IMR-90 (cell line): ENCODE results near the gene CDC26. TPM values are rescaled to one million over a fixed set of nuclear protein-coding genes. Genes with fewer than 3 reads are reported as not detected.
A peak's percentile ranks its signal among the peaks of the same experiment; 100 is the strongest.

Source experiments
- ATAC-seq: fragments of 200-7000 bp; cut with Tn5 transposase; 2 replicates; pipeline ENCODE4 v1.9.1; 2020; ENCODE audit warnings: low read depth, mild to moderate bottlenecking, moderate library complexity
- BruUV-seq: library from RNA; stranded (reverse); fragments of 400-500 nt; replicated peaks from 2 replicates; lab custom pipeline; 2021; lab: Mats Ljungman, UMichigan
- CTCF ChIA-PET: fragments of 300-600 bp; formaldehyde crosslinking; extraction: SDS; loops from one replicate; lab custom pipeline; 2021; ENCODE audit warnings: antibody characterized with exemption; lab: Yijun Ruan, JAX
- POLR2A ChIA-PET: fragments of 300-600 bp; sonication (Branson Sonifier 250); formaldehyde crosslinking; loops from one replicate; lab custom pipeline; 2022; ENCODE audit warnings: antibody characterized with exemption; ENCODE audit not compliant: unreplicated experiment; lab: Charles Lee
- DNase-seq: peaks from one replicate; pipeline ENCODE4 v3.0.0; 2013
- H2AFZ ChIP-seq: replicated peaks from 2 replicates; pipeline ENCODE3; 2013; ENCODE audit warnings: low read length, mild to moderate bottlenecking; ENCODE audit not compliant: poor library complexity
- H2AK5ac ChIP-seq: 2 replicates; pipeline ENCODE4 v1.6.1; 2013; ENCODE audit warnings: low read depth, low read length, inconsistent platforms
- H2AK9ac ChIP-seq: replicated peaks from 2 replicates; pipeline ENCODE3; 2013; ENCODE audit warnings: mild to moderate bottlenecking, low read depth, low read length, moderate library complexity; ENCODE audit not compliant: poor library complexity
- H2BK120ac ChIP-seq: 2 replicates; pipeline ENCODE4 v1.6.1; 2013; ENCODE audit warnings: low read depth, low read length, inconsistent platforms
- H2BK15ac ChIP-seq: 3 replicates; pipeline ENCODE4 v1.6.1; 2013; ENCODE audit warnings: low read depth, low read length, inconsistent platforms
- H2BK20ac ChIP-seq: 2 replicates; pipeline ENCODE4 v1.6.1; 2013; ENCODE audit warnings: low read depth, mild to moderate bottlenecking, inconsistent platforms, low read length, moderate library complexity
- H2BK5ac ChIP-seq: 2 replicates; pipeline ENCODE4 v1.6.1; 2013; ENCODE audit warnings: mild to moderate bottlenecking, low read depth, low read length, inconsistent platforms; ENCODE audit not compliant: poor library complexity, severe bottlenecking
- H3K14ac ChIP-seq: replicated peaks from 2 replicates; pipeline ENCODE4 v1.6.1; 2013; ENCODE audit warnings: low read depth, low read length, inconsistent platforms
- H3K18ac ChIP-seq: 2 replicates; pipeline ENCODE4 v1.6.1; 2013; ENCODE audit warnings: low read depth, low read length, control low read depth
- H3K23ac ChIP-seq: 2 replicates; pipeline ENCODE4 v1.6.1; 2013; ENCODE audit warnings: low read depth, low read length, inconsistent platforms
- H3K27ac ChIP-seq: 2 replicates; pipeline ENCODE4 v1.5.1; 2013; ENCODE audit warnings: mild to moderate bottlenecking, control low read depth, low read length; ENCODE audit not compliant: insufficient read depth
- H3K27me3 ChIP-seq: 2 replicates; pipeline ENCODE4 v1.6.1; 2013; ENCODE audit warnings: low read length; ENCODE audit not compliant: control insufficient read depth, insufficient read depth
- H3K36me3 ChIP-seq: 2 replicates; pipeline ENCODE4 v1.6.1; 2013; ENCODE audit warnings: low read length, mixed read lengths; ENCODE audit not compliant: control insufficient read depth, insufficient read depth
- H3K4ac ChIP-seq: 2 replicates; pipeline ENCODE4 v1.6.1; 2013; ENCODE audit warnings: low read depth, low read length, inconsistent platforms
- H3K4me1 ChIP-seq: 2 replicates; pipeline ENCODE4 v1.6.1; 2013; ENCODE audit warnings: low read length, mixed read lengths; ENCODE audit not compliant: control insufficient read depth, insufficient read depth
- H3K4me2 ChIP-seq: 2 replicates; pipeline ENCODE4 v1.6.1; 2013; ENCODE audit warnings: low read depth, mild to moderate bottlenecking, control low read depth, low read length, moderate library complexity
- H3K4me3 ChIP-seq: 2 replicates; pipeline ENCODE4 v1.5.1; 2013; ENCODE audit warnings: low read depth, mild to moderate bottlenecking, control low read depth, low read length, moderate library complexity; ENCODE audit not compliant: insufficient read depth
- H3K56ac ChIP-seq: 2 replicates; pipeline ENCODE4 v1.6.1; 2013; ENCODE audit warnings: low read length, inconsistent platforms; ENCODE audit not compliant: insufficient read depth; ENCODE audit errors: extremely low read depth
- H3K79me1 ChIP-seq, 2 experiments: 2 replicates each; pipeline ENCODE4 v1.6.1; 2013; ENCODE audit warnings: low read length in 2 of 2, inconsistent platforms in 1 of 2, low read depth in 1 of 2
- H3K9ac ChIP-seq: 2 replicates; pipeline ENCODE4 v1.6.1; 2013; ENCODE audit warnings: low read depth, low read length, control low read depth
- H3K9me1 ChIP-seq: 2 replicates; pipeline ENCODE4 v1.6.1; 2013; ENCODE audit warnings: low read length, inconsistent platforms; ENCODE audit not compliant: insufficient read depth
- H3K9me3 ChIP-seq: 2 replicates; pipeline ENCODE4 v1.6.1; 2013; ENCODE audit warnings: low read length; ENCODE audit not compliant: control insufficient read depth, insufficient read depth
- H4K20me1 ChIP-seq: 2 replicates; pipeline ENCODE4 v1.6.1; 2013; ENCODE audit warnings: low read length, inconsistent platforms; ENCODE audit not compliant: insufficient read depth
- H4K5ac ChIP-seq: 2 replicates; pipeline ENCODE4 v1.6.1; 2013; ENCODE audit warnings: mild to moderate bottlenecking, low read depth, low read length, control low read depth
- H4K8ac ChIP-seq, 2 experiments: 2 replicates each; pipeline ENCODE4 v1.6.1; 2013; ENCODE audit warnings: low read depth in 2 of 2, low read length in 2 of 2, control low read depth in 1 of 2, inconsistent platforms in 1 of 2
- H4K91ac ChIP-seq: 2 replicates; pipeline ENCODE4 v1.6.1; 2013; ENCODE audit warnings: low read depth, low read length, inconsistent platforms; ENCODE audit not compliant: insufficient read depth
- BHLHE40 ChIP-seq: fragments of 150-350 bp; IDR thresholded peaks from 2 replicates; pipeline ENCODE4 v1.6.1; 2016; ENCODE audit warnings: mild to moderate bottlenecking, low read depth, low read length
- CEBPB ChIP-seq: IDR thresholded peaks from 2 replicates; pipeline ENCODE4 v1.6.1; 2012; ENCODE audit warnings: low read depth, low read length, improper control_type of control experiment
- CHD1 ChIP-seq: IDR thresholded peaks from 2 replicates; pipeline ENCODE4 v1.6.1; 2012; ENCODE audit warnings: low read depth, low read length, improper control_type of control experiment
- MAFK ChIP-seq: IDR thresholded peaks from 2 replicates; pipeline ENCODE4 v1.6.1; 2012; ENCODE audit warnings: low read depth, low read length, improper control_type of control experiment
- MXI1 ChIP-seq: IDR thresholded peaks from 2 replicates; pipeline ENCODE4 v1.6.1; 2012; ENCODE audit warnings: low read depth, mild to moderate bottlenecking, low read length, moderate library complexity, borderline replicate concordance
- RCOR1 ChIP-seq: IDR thresholded peaks from 2 replicates; pipeline ENCODE4 v1.6.1; 2012; ENCODE audit warnings: mild to moderate bottlenecking, low read length, improper control_type of control experiment; ENCODE audit not compliant: insufficient replicate concordance
- SMC3 ChIP-seq: fragments of 150-350 bp; IDR thresholded peaks from 2 replicates; pipeline ENCODE4 v1.6.1; 2016; ENCODE audit warnings: low read depth, mild to moderate bottlenecking, antibody characterized with exemption, low read length, moderate library complexity
- WGBS, 2 experiments: methylation state at CpG; one replicate each; pipeline versions ENCODE4 v1.1.5 to v1.1.7; 2013; ENCODE audit warnings: missing lambda C conversion rate in 2 of 2; ENCODE audit not compliant: insufficient read length in 1 of 2; ENCODE audit errors: extremely low coverage in 2 of 2; 5-methylcytosine and 5-hydroxymethylcytosine counted together
- dilution Hi-C: fragments of 300-500 bp; cut with HindIII; formaldehyde crosslinking; loops from one replicate; pipeline ENCODE4 v1.14.3; 2018; ENCODE audit warnings: low sequenced_read_pairs; ENCODE audit not compliant: unreplicated experiment
- in situ Hi-C: fragments of 300-500 bp; cut with MboI; formaldehyde crosslinking; loops from 3 replicates; pipeline ENCODE4 v1.14.3; 2019; ENCODE audit warnings: low sequenced_read_pairs, inconsistent platforms, mixed read lengths
- intact Hi-C: fragments of 100-400 bp; cut with micrococcal nuclease; formaldehyde crosslinking; loops from 2 replicates; pipeline ENCODE4 v1.10.0; 2022
- polyA plus RNA-seq, 3 experiments: library from polyadenylated mRNA; depleted of rRNA; stranded (reverse); fragments of >200 nt; gene quantifications; 2 replicates each; pipeline ENCODE4 v1.2.3, GENCODE V29; 2012; ENCODE audit warnings: low replicate concordance in 1 of 3
- total RNA-seq: library from RNA; depleted of rRNA; stranded (reverse); fragments of >200 nt; gene quantifications from 2 replicates; pipeline ENCODE4 v1.2.3, GENCODE V29; 2012
- TF ChIP-seq, protein P1 (sequence below): fragments of 150-350 bp; IDR thresholded peaks from 2 replicates; pipeline ENCODE4 v1.6.1; 2017; ENCODE audit warnings: mild to moderate bottlenecking, antibody characterized with exemption, low read length, low read depth
- TF ChIP-seq, protein P2 (sequence below): fragments of 150-350 bp; IDR thresholded peaks from 2 replicates; pipeline ENCODE4 v1.6.1; 2016; ENCODE audit warnings: low read depth, mild to moderate bottlenecking, low read length, moderate library complexity, borderline replicate concordance

The CDC26 gene
- total and polyA plus RNA-seq, 2 of the 4 experiments (the other 2 are of a cell fraction) = 16.5 to 32.7 TPM

DNA sequence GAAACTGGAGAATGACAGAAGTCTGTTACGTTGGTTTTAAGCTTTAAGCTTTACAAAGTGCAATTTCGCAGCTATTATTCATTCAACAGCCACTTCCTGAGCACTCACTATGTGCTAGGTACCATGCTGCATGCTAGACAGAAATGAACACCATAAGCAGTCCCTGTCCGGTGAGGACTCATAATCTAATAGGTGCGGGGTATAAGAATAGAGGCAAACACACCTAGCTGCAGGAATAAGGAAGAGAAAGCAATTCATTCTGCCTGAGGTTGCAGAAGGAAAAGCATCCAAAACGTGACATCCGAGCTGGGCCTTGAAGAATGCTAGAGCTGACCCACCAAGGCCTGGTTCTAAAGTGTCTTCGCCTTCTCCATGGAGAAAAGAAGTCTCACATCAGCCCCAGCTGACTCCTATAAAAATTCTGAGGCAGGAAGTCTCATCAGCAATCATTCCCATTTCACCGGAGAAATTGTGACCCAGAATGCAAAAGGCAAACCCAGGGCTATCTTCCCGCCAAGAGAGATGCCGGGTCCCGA, 54.8 kb downstream of the CDC26 start (continued):
- no peak for TF ChIP-seq RCOR1

DNA sequence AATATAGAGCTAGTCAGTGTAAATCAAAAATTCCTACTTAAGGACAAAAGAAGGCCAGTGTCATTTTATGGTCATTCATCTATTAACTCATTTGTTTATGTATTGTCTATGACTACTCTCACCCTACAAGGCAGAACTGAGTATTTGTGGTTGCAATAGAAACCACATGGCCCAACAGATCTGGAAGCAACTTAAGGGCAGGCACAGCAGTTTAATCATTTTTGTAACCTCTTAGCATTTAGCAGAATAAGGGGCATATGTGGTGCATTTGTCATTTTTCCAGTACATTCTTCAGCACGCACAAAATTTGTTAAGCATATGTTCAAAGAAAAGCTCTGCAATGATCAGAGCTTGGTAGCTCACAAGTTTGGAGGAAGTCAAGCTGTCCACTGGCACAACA, 55.4 kb downstream of the CDC26 start:
- peak; percentile 84 for DNase-seq
- no peak overlapping the region for H3K4ac ChIP-seq
- no peak overlapping the region for H2AFZ ChIP-seq
- H3K9ac ChIP-seq = no peak overlapping the region
- H3K4me1 ChIP-seq = peaks cover 7% of the 10 kb centered on the region
- no peak overlapping the region for H4K5ac ChIP-seq
- H2BK20ac ChIP-seq = no peak overlapping the region
- intact Hi-C loops = loop anchor here (2.0 kb wide), 1 partner anchor 31 kb away; no protein-coding TSS in a partner anchor
- H3K9me3 ChIP-seq = no peaks in the 10 kb centered on the region
- H3K27ac ChIP-seq = no peak overlapping the region
- H2AK5ac ChIP-seq = no peak overlapping the region
- no CpG with 5 or more reads among the region's 1 CpG for WGBS, 2 experiments
- H3K9me1 ChIP-seq = no peaks in the 10 kb centered on the region
- no peak overlapping the region for H3K18ac ChIP-seq
- H4K20me1 ChIP-seq = peaks cover 4% of the 10 kb centered on the region; the same call in 1 of the 2 replicates
- peak overlapping the region; percentile 24; the same call in 1 of the 2 replicates for H3K4me3 ChIP-seq
- no peak overlapping the region for H2BK15ac ChIP-seq
- H3K27me3 ChIP-seq = no peaks in the 10 kb centered on the region
- no peaks in the 10 kb centered on the region for H3K36me3 ChIP-seq
- H4K91ac ChIP-seq = no peak overlapping the region
- H3K4me2 ChIP-seq = peak overlapping the region; percentile 98
- peaks cover 32 to 62% of the 10 kb centered on the region in 2 experiments for H3K79me1 ChIP-seq
- H3K23ac ChIP-seq = no peak overlapping the region
- TF ChIP-seq, protein P1, sequence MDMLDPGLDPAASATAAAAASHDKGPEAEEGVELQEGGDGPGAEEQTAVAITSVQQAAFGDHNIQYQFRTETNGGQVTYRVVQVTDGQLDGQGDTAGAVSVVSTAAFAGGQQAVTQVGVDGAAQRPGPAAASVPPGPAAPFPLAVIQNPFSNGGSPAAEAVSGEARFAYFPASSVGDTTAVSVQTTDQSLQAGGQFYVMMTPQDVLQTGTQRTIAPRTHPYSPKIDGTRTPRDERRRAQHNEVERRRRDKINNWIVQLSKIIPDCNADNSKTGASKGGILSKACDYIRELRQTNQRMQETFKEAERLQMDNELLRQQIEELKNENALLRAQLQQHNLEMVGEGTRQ = peak; percentile 32; the same call in 1 of the 2 replicates
- TF ChIP-seq SMC3 (no peak), MAFK (0 out of 2 replicates have a peak, but pooled peaks have one; percentile 7), CHD1 (no peak), MXI1 (0 out of 2 replicates have a peak, but pooled peaks have one; percentile 17), CEBPB (0 out of 2 replicates have a peak, but pooled peaks have one; percentile 30), BHLHE40 (no peak)
- TF ChIP-seq, protein P2, sequence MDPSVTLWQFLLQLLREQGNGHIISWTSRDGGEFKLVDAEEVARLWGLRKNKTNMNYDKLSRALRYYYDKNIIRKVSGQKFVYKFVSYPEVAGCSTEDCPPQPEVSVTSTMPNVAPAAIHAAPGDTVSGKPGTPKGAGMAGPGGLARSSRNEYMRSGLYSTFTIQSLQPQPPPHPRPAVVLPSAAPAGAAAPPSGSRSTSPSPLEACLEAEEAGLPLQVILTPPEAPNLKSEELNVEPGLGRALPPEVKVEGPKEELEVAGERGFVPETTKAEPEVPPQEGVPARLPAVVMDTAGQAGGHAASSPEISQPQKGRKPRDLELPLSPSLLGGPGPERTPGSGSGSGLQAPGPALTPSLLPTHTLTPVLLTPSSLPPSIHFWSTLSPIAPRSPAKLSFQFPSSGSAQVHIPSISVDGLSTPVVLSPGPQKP = no peak
- no peak overlapping the region for H3K14ac ChIP-seq
- POLR2A ChIA-PET = no interaction called here
- in situ Hi-C loops = no loop called here
- no peak overlapping the region for H4K8ac ChIP-seq
- dilution Hi-C loops = no loop called here
- no peak overlapping the region for H2AK9ac ChIP-seq
- ATAC-seq = no peak
- H2BK5ac ChIP-seq = no peak overlapping the region
- H3K56ac ChIP-seq = no peak overlapping the region
- CTCF ChIA-PET = no interaction called here
- H2BK120ac ChIP-seq = no peak overlapping the region
- BruUV-seq = TSS peak; percentile 64
